H1 (cell line): ENCODE measurements around the gene ZNF469. TPM values are rescaled to one million over a fixed set of nuclear protein-coding genes. Genes with fewer than 3 reads are reported as not detected.

Experiments
- RBBP5 ChIP-seq: IDR thresholded peaks from 2 replicates; pipeline ENCODE4 v1.7.1; 2012; ENCODE audit warnings: low read depth, mild to moderate bottlenecking, inconsistent platforms, low read length, moderate library complexity, borderline replicate concordance
- polyA plus RNA-seq, 7 experiments: library from polyadenylated mRNA; depleted of rRNA in 3 of 7; stranded (reverse) in 5 of 7; unstranded in 2 of 7; fragments of >200 nt in 5 of 7; fragments of 200-250 nt in 2 of 7; gene quantifications; 1 replicate in 5 of 7; 2 replicates in 1 of 7; 4 replicates in 1 of 7; pipeline versions ENCODE4 v1.2.1 to v1.2.3, GENCODE V29; 2011 to 2013; ENCODE audit warnings: missing spikeins in 2 of 7, mixed read lengths in 2 of 7
- total RNA-seq: library from RNA; stranded (reverse); fragmentation: NEBNext Ultra II Directional; extraction: Animal tissue kit (Norgen Biotek cat#: 25700); gene quantifications from 2 replicates; pipeline ENCODE4 v1.2.1, GENCODE V29; 2021

The ZNF469 gene
- total and polyA plus RNA-seq, 2 of the 8 experiments (the other 6 are each of a cell fraction or from before 2014, with no cell fraction given): 0.30 to 1.8 TPM

DNA sequence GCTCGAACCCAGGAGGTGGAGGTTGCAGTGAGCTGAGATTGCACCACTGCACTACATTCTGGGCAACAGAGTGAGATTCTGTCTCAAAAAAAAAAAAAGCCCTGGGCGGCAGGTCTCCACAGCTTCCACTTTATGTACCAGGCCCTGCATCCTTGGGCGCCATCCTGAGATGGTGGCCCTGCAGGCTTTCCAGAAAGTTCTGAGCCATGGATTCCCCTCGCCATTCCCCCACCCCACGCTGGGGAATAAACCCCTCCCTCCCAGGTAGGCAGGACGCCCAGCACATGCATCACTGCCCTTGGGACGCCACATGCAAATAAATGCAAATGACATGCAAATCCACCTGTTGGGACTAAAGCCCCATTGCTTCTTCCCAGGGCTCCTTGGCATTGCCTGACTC lies 13.8 kb upstream of the ZNF469 start (continued):
- TF ChIP-seq RBBP5: no peak
